SK-N-MC (cell line): ENCODE data around the gene PRKD1.

Experiments used
- DNase-seq: peaks from one replicate; pipeline ENCODE4 v3.0.0-alpha.2; 2011; ENCODE audit warnings: low read depth, low spot score
- H3K27ac ChIP-seq: fragments of 200-600 bp; sonication (generic); 2 replicates; pipeline ENCODE4 v1.5.1; 2016; ENCODE audit warnings: mixed run types
- H3K36me3 ChIP-seq: fragments of 200-600 bp; sonication (generic); 2 replicates; pipeline ENCODE4 v1.6.1; 2017; ENCODE audit warnings: antibody characterized with exemption, low read length, mixed read lengths; ENCODE audit not compliant: insufficient read depth
- H3K4me3 ChIP-seq: fragments of 200-600 bp; sonication (generic); 2 replicates; pipeline ENCODE4 v1.5.1; 2016
- H3K9ac ChIP-seq: fragments of 200-600 bp; sonication (generic); 2 replicates; pipeline ENCODE4 v1.8.0; 2017; ENCODE audit warnings: mixed run types, mixed read lengths; ENCODE audit not compliant: insufficient read length
- H3K9me3 ChIP-seq: fragments of 200-600 bp; sonication (generic); 2 replicates; pipeline ENCODE4 v1.6.1; 2017; ENCODE audit warnings: low read depth, mild to moderate bottlenecking, antibody characterized with exemption, low read length, moderate library complexity, mixed read lengths
- EZH2 ChIP-seq: fragments of 200-600 bp; sonication (generic); IDR thresholded peaks from one replicate; pipeline ENCODE4 v1.6.1; 2017; ENCODE audit warnings: antibody characterized with exemption
- FOXP2 ChIP-seq: optimal IDR thresholded peaks from 2 replicates; pipeline ENCODE3; 2011; ENCODE audit warnings: mild to moderate bottlenecking, moderate library complexity; ENCODE audit not compliant: insufficient read depth; ENCODE audit errors: extremely low read length, control extremely low read depth
- POLR2AphosphoS5 ChIP-seq: IDR thresholded peaks from 2 replicates; pipeline ENCODE4 v1.6.1; 2012; ENCODE audit warnings: mild to moderate bottlenecking, low read depth, low read length, borderline replicate concordance

Gene PRKD1

DNA sequence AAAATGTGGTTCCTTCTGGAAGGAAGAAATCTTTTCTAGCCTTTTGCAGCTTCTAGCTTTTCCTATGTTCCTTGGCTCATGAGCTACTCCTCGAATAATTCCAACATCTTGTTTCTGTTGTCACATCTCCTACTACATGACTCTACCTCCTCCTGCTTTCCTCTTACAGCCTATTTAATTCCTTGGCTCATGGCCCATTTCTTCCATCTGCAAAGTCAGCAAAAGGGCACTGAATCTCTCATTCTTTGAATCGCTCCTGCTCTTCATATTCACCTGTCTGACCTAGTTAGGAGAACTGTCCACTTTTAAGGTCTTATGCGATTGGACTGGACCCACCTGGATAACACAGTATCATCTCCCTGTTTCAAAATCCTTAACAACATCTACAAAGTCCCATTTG, 15.8 kb downstream of the PRKD1 start:
- H3K9me3 ChIP-seq: no peaks in the 10 kb centered on the region
- no peak overlapping the region for H3K9ac ChIP-seq
- no peak for DNase-seq
- no peaks in the 10 kb centered on the region for H3K36me3 ChIP-seq
- TF ChIP-seq FOXP2 (no peak), EZH2 (no peak), POLR2AphosphoS5 (no peak)
- H3K4me3 ChIP-seq: no peak overlapping the region; the same call in 1 of the 2 replicates
- H3K27ac ChIP-seq: no peak overlapping the region

DNA sequence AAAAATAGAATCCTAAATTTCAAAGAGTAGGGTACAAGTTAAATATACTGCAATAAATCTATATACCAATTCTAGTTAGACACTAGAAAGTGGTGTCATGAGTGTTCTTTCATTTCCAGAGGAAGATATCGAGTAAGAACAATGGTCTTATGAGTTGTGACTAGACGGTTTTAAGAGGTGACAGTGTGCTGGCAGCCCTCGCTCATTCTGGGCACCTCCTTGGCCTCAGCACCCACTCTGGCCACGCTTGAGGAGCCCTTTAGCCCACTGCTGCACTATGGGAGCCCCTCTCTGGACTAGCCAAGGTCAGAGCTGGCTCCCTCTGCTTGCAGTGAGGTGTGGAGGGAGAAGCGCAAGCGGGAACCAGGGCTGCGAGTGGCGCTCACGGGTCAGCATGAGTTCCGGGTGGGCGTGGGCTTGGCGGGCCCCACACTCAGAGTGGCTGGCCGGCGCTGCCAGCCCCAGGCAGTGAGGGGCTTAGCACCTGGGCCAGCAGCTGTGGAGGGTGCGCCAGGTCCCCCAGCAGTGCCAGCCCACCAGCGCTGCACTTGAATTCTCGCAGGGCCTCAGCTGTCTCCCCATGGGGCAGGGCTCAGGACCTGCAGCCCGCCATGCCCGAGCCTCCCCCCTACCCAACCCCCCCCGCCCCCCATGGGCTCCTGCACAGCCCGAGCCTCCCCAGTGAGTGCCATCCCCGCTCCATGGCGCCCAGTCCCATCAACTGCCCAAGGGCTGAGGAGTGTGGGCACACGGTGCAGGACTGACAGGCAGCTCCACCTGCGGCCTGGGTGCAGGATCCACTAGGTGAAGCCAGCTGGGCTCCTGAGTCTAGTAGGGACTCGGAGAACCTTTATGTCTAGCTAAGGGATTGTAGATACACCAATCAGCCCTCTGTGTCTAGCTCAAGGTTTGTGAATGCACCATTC, 18.7 kb downstream of the PRKD1 start:
- TF ChIP-seq POLR2AphosphoS5 (no peak), EZH2 (no peak), FOXP2 (no peak)
- Histone ChIP-seq H3K9ac (no peak overlapping the region), H3K4me3 (no peak overlapping the region), H3K27ac (no peak overlapping the region), H3K9me3 (no peaks in the 10 kb centered on the region), H3K36me3 (no peaks in the 10 kb centered on the region)
- DNase-seq: no peak

DNA sequence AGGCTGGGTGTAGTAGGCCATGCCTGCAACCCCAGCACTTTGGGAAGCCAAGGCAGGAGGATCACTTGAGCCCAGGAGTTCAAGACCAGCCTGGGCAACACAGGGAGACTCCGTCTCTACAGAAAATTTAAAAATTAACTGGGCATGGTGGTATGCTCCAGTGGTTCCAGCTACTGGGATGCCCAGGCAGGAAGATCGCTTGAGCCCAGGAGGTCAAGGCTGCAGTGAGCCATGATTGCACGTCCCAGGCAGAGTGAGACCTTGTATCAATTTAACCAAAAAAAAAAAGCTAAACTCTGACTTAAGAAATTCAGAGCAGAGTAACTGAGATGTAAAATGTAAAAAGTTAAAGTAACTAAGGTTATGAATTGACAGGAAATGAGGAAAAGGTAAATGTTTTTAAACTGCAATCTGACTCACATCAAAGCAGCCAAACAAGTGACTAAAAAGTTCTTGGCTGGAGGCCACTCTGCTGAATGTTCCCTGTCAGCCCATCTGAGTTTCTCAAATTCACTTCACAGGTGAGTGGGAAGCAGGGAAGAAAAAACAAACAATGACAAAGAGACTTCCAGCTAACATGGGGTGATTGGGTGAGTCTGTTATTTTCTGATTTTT, 21.3 kb downstream of the PRKD1 start:
- no peaks in the 10 kb centered on the region for H3K9me3 ChIP-seq
- no peak overlapping the region for H3K4me3 ChIP-seq
- no peak for TF ChIP-seq FOXP2
- TF ChIP-seq EZH2: no peak
- TF ChIP-seq POLR2AphosphoS5: no peak
- H3K9ac ChIP-seq: no peak overlapping the region
- H3K27ac ChIP-seq: no peak overlapping the region
- H3K36me3 ChIP-seq: no peaks in the 10 kb centered on the region
- no peak for DNase-seq

DNA sequence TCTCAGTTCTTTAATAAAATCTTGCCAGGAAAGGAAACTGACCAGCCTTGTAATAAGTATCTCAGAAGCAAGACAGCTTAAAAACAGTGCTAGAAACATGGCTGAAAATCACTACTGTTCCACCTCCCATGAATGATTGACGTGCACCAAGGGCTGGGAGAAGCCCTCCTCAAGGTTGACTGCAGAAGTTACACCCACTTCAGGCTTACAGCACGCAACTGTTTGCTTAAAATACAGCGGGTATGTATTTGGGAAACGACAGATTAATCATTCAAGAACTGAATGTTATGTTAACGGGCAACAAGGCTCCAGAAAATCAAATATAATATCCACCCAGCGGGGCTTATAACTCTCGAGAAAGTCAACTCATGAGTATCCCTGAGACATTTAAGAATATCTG, 22.1 kb downstream of the PRKD1 start:
- peak overlapping the region; percentile 51 for H3K27ac ChIP-seq
- H3K36me3 ChIP-seq: no peaks in the 10 kb centered on the region
- H3K4me3 ChIP-seq: no peak overlapping the region
- no peak for DNase-seq
- TF ChIP-seq FOXP2: no peak
- no peak for TF ChIP-seq POLR2AphosphoS5
- no peak for TF ChIP-seq EZH2
- H3K9me3 ChIP-seq: no peaks in the 10 kb centered on the region
- H3K9ac ChIP-seq: no peak overlapping the region

DNA sequence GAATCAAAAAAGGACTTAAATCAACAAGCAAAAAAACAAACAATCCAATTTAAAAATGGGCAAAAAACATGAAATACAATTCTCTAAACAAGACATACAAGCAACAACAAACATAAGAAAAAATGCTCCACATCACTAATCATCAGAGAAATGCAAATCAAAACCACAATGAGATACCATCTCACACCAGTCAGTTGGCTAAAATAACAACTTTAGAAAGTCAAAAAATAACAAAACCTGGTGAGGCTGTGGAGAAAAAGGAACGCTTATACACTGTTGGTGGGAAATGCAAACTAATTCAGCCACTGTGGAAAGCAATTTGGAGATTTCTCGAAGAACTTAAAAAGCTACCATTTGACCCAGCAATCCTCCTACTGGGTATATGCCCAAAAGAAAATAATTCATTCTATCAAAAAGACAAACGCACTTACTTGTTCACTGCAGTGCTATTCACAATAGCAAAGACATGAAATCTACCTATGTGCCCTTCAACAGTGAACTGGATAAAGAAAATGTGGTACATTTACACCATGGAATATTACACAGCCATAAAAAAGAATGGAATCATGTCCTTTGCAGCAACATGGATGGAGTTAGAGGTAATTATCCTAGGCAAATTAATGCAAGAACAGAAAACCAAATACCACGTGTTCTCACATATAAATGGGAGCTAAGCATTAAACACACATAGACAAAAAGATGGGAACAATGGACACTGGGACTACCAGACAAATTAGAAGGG, 26.9 kb downstream of the PRKD1 start:
- no peak overlapping the region for H3K27ac ChIP-seq
- no peak for TF ChIP-seq EZH2
- no peak for TF ChIP-seq FOXP2
- no peak for TF ChIP-seq POLR2AphosphoS5
- H3K9me3 ChIP-seq: no peaks in the 10 kb centered on the region
- no peak overlapping the region for H3K9ac ChIP-seq
- no peak overlapping the region for H3K4me3 ChIP-seq
- H3K36me3 ChIP-seq: no peaks in the 10 kb centered on the region
- no peak for DNase-seq

DNA sequence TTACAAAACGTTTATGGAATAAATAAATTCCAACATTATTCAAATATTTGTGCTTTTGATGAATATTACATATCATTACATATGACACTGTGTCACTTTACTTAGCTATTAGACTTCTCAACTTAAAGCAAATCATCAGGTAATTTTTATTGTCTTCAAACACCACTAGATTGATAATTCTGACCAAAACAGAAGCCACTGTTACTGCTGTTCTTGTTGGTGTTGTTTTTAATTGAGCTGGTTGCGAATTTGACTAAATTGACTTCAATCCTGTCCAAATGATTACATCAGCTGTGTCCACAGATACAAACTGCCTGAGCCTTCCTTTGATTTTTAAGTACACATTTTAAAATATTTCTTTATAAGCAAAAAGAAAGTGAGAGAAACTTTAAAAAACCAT, 29.2 kb downstream of the PRKD1 start:
- Histone ChIP-seq H3K9ac (no peak overlapping the region), H3K9me3 (no peaks in the 10 kb centered on the region), H3K27ac (no peak overlapping the region), H3K36me3 (no peaks in the 10 kb centered on the region), H3K4me3 (no peak overlapping the region)
- TF ChIP-seq POLR2AphosphoS5: no peak
- TF ChIP-seq FOXP2: no peak
- no peak for TF ChIP-seq EZH2
- no peak for DNase-seq

DNA sequence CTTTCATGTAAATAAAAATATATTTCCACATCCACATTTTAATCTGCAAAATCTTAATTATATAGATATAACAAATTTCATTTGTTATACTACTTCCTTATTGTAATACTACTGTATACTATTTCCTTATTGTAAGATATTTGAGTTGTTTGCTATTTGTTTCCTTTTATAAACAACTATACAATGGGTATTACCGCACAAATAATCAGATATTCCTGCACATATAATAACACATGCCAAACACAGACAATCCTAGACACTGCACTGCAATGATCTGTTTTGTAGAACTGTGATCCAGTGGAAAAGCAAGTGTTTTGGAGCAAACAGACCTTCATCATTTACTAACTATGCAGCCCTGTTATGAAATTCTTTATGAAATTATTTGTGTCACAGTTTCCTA, 30.5 kb downstream of the PRKD1 start:
- no peaks in the 10 kb centered on the region for H3K36me3 ChIP-seq
- TF ChIP-seq FOXP2 (no peak), EZH2 (no peak), POLR2AphosphoS5 (no peak)
- H3K9ac ChIP-seq: no peak overlapping the region
- DNase-seq: no peak
- no peak overlapping the region for H3K27ac ChIP-seq
- H3K4me3 ChIP-seq: no peak overlapping the region
- no peaks in the 10 kb centered on the region for H3K9me3 ChIP-seq

DNA sequence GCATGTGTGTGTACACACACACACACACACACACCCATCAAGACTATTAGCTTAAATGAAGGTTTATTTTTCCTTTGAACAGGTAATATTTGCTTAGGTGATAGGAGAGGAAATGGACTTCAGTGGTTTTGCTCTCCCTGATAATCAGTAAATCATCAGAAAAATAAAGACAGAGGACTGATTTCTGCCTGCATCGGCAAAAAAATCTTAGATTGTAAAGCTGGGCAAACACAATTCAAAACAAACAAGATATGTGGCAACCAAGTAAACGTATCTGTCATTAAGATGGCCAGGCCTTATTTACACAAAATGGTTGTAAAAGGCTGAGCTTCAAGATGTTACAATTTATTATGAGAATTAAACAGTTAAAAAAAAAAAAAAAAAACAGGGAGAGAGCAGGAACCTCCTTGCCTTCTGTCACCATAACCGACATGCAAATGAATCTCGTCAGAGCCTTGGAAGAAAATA, 31.3 kb downstream of the PRKD1 start:
- DNase-seq: no peak
- no peak overlapping the region for H3K4me3 ChIP-seq
- H3K9me3 ChIP-seq: no peaks in the 10 kb centered on the region
- no peaks in the 10 kb centered on the region for H3K36me3 ChIP-seq
- H3K27ac ChIP-seq: no peak overlapping the region
- TF ChIP-seq POLR2AphosphoS5 (no peak), FOXP2 (no peak), EZH2 (no peak)
- H3K9ac ChIP-seq: no peak overlapping the region
